ENCODE results near the gene PRSS16. TPM values are rescaled to one million over a fixed set of nuclear protein-coding genes. Genes with fewer than 3 reads are reported as not detected.

The PRSS16 gene
- total and polyA plus RNA-seq, 9 of the 15 experiments (the other 6 are each of a cell fraction or from before 2014, with no cell fraction given) = 4.5 to 21.3 (median 12.1) TPM

DNA sequence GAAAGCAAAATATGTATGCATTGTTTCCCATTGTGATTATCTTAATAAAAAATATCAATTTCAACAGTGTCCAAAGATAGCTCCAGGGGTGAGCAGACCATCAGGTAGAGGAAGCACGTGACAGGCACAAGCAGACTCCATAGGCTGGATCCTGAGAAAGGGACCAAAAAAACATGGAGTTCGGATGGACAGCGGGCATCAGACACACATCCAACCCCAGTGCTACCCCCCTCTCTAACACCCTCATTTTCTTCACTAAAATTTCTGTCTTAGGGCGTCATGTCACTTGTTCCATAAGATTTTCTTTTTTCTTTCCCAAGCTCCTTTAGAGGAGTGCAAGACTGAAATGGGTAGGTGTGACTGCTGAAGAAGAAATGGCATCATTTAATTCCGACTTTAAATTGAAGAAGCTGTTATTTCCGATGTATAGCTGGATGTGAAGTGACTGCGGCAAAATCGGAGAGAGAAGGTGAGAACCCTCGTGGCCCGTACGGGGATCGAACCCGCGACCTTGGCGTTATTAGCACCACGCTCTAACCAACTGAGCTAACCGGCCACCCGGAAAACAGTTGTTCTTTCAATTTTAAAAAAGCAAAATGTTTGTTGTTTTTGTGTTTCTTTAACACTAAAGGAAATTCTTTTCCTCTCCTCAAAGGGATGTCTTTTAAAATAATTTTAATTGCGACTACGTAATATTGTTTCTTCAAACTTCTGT is 10.3 kb upstream of the PRSS16 start (continued):
- TF ChIP-seq GABPA (tag; conservative IDR thresholded peaks at IDR 0.05; ENCODE audit: low read depth) = no peak; the same call in 1 of the 2 replicates
- TF ChIP-seq CTCFL (IDR thresholded peaks at IDR 0.05; ENCODE audit: borderline replicate concordance, insufficient read depth, low read depth, low read length, poor library complexity, severe bottlenecking) = no peak
- peak; percentile 61 for TF ChIP-seq PHF20 (IDR thresholded peaks at IDR 0.05; ENCODE audit: partially characterized antibody)
- no peak for TF ChIP-seq ZZZ3 (IDR thresholded peaks at IDR 0.05)
- no peak for TF ChIP-seq ZBTB1 (CRISPR knock-in tag; IDR thresholded peaks at IDR 0.05; ENCODE audit: borderline replicate concordance, low read depth)
- TF ChIP-seq ZNF395 (CRISPR knock-in tag; IDR thresholded peaks at IDR 0.05) = peak; percentile 74; the same call in 1 of the 2 replicates
- TF ChIP-seq, protein P1, sequence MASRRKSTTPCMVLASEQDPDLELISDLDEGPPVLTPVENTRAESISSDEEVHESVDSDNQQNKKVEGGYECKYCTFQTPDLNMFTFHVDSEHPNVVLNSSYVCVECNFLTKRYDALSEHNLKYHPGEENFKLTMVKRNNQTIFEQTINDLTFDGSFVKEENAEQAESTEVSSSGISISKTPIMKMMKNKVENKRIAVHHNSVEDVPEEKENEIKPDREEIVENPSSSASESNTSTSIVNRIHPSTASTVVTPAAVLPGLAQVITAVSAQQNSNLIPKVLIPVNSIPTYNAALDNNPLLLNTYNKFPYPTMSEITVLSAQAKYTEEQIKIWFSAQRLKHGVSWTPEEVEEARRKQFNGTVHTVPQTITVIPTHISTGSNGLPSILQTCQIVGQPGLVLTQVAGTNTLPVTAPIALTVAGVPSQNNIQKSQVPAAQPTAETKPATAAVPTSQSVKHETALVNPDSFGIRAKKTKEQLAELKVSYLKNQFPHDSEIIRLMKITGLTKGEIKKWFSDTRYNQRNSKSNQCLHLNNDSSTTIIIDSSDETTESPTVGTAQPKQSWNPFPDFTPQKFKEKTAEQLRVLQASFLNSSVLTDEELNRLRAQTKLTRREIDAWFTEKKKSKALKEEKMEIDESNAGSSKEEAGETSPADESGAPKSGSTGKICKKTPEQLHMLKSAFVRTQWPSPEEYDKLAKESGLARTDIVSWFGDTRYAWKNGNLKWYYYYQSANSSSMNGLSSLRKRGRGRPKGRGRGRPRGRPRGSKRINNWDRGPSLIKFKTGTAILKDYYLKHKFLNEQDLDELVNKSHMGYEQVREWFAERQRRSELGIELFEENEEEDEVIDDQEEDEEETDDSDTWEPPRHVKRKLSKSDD (conservative IDR thresholded peaks at IDR 0.05; ENCODE audit: low read length) = no peak
- peak; percentile 22 for TF ChIP-seq EP400 (IDR thresholded peaks at IDR 0.05)
- no peak for TF ChIP-seq ZNF121 (CRISPR knock-in tag; conservative IDR thresholded peaks at IDR 0.05)
- no peak for TF ChIP-seq BRD4 (IDR thresholded peaks at IDR 0.05)
- TF ChIP-seq OTX1 (CRISPR knock-in tag; IDR thresholded peaks at IDR 0.05) = peak; percentile 60; the same call in 1 of the 2 replicates
- peak; percentile 43; the same call in 1 of the 2 replicates for TF ChIP-seq FOSL1 (tag; conservative IDR thresholded peaks at IDR 0.05)
- TF ChIP-seq PRMT5 (CRISPR knock-in tag; IDR thresholded peaks at IDR 0.05) = no peak
- no peak for TF ChIP-seq NFE2L1 (tag; IDR thresholded peaks at IDR 0.05; ENCODE audit: borderline replicate concordance, low read depth)
- no peak for TF ChIP-seq CHD2 (IDR thresholded peaks at IDR 0.05; ENCODE audit: low read depth, low read length)
- no peak for TF ChIP-seq SNAPC5 (CRISPR knock-in tag; IDR thresholded peaks at IDR 0.05)
- peak; percentile 59; the same call in 1 of the 2 replicates for TF ChIP-seq RB1 (IDR thresholded peaks at IDR 0.05; ENCODE audit: low read depth)
- peak; percentile 38; the same call in 1 of the 2 replicates for TF ChIP-seq FOXP1 (CRISPR knock-in tag; IDR thresholded peaks at IDR 0.05)
- no peak for TF ChIP-seq NR2F6 (CRISPR knock-in tag; IDR thresholded peaks at IDR 0.05)
- no peak for TF ChIP-seq U2AF2 (optimal IDR thresholded peaks at IDR 0.05; ENCODE audit: low read depth, low read length)
- TF ChIP-seq ARNT (IDR thresholded peaks at IDR 0.05) = no peak

Data from K562 (cell line).